HepG2 (cell line): ENCODE data around the gene LIM2. TPM values are rescaled to one million over a fixed set of nuclear protein-coding genes. Genes with fewer than 3 reads are reported as not detected.

Experiments used
- ISX ChIP-seq: sonication (generic); formaldehyde crosslinking; conservative IDR thresholded peaks from 2 replicates; pipeline ENCODE4 v1.5.0; 2020; ENCODE audit warnings: missing genetic modification reagents
- SMARCE1 ChIP-seq: fragments of 450-650 bp; IDR thresholded peaks from 2 replicates; pipeline ENCODE4 v1.6.1; 2017; ENCODE audit warnings: borderline replicate concordance
- ZNF772 ChIP-seq: sonication (generic); formaldehyde crosslinking; IDR thresholded peaks from 2 replicates; pipeline ENCODE4 v1.5.0; 2020; ENCODE audit warnings: mild to moderate bottlenecking, missing genetic modification reagents
- ZNF841 ChIP-seq: sonication (generic); formaldehyde crosslinking; IDR thresholded peaks from 2 replicates; pipeline ENCODE4 v1.8.1; 2023; ENCODE audit warnings: missing genetic modification reagents, borderline replicate concordance
- polyA plus RNA-seq, 8 experiments: library from polyadenylated mRNA; depleted of rRNA in 3 of 8; stranded (reverse) in 7 of 8; unstranded in 1 of 8; fragments of >200 nt; fragmentation: Illumina TruSeq in 4 of 8; extraction: Trizol in 4 of 8; gene quantifications; 2 replicates each; pipeline versions ENCODE4 v1.2.1 to v1.2.3, GENCODE V29; 2011 to 2016; ENCODE audit warnings: low read depth in 4 of 8, missing spikeins in 1 of 8, mixed read lengths in 1 of 8; ENCODE audit not compliant: insufficient read depth in 1 of 8
- total RNA-seq, 5 experiments: library from RNA; depleted of rRNA; stranded (reverse); fragments of >200 nt; fragmentation: Illumina TruSeq; extraction: Trizol; gene quantifications; 2 replicates each; pipeline ENCODE4 v1.2.3, GENCODE V29; 2016; ENCODE audit warnings: low read depth in 1 of 5
- TF ChIP-seq, protein P1 (sequence below): sonication (generic); formaldehyde crosslinking; IDR thresholded peaks from 2 replicates; pipeline ENCODE4 v1.5.0; 2020; ENCODE audit warnings: mild to moderate bottlenecking, missing genetic modification reagents, borderline replicate concordance
- TF ChIP-seq, protein P2 (sequence below): sonication (generic); formaldehyde crosslinking; conservative IDR thresholded peaks from 2 replicates; pipeline ENCODE4 v1.4.0; 2020; ENCODE audit warnings: missing genetic modification reagents
- TF ChIP-seq, protein P3 (sequence below): sonication (generic); formaldehyde crosslinking; IDR thresholded peaks from 2 replicates; pipeline ENCODE4 v1.8.1; 2022; ENCODE audit warnings: low read depth, mild to moderate bottlenecking, missing genetic modification reagents
- TF ChIP-seq, protein P4 (sequence below): sonication (generic); formaldehyde crosslinking; IDR thresholded peaks from 2 replicates; pipeline ENCODE4 v1.8.0; 2022; ENCODE audit warnings: missing genetic modification reagents, mild to moderate bottlenecking, moderate library complexity, borderline replicate concordance
- TF ChIP-seq, protein P5 (sequence below): sonication (generic); formaldehyde crosslinking; IDR thresholded peaks from 2 replicates; pipeline ENCODE4 v1.4.0; 2020; ENCODE audit warnings: missing genetic modification reagents

Gene LIM2
- total and polyA plus RNA-seq, 2 of the 13 experiments (the other 11 are each of a cell fraction or from before 2014, with no cell fraction given), result 1.3 TPM; not detected in 1

DNA sequence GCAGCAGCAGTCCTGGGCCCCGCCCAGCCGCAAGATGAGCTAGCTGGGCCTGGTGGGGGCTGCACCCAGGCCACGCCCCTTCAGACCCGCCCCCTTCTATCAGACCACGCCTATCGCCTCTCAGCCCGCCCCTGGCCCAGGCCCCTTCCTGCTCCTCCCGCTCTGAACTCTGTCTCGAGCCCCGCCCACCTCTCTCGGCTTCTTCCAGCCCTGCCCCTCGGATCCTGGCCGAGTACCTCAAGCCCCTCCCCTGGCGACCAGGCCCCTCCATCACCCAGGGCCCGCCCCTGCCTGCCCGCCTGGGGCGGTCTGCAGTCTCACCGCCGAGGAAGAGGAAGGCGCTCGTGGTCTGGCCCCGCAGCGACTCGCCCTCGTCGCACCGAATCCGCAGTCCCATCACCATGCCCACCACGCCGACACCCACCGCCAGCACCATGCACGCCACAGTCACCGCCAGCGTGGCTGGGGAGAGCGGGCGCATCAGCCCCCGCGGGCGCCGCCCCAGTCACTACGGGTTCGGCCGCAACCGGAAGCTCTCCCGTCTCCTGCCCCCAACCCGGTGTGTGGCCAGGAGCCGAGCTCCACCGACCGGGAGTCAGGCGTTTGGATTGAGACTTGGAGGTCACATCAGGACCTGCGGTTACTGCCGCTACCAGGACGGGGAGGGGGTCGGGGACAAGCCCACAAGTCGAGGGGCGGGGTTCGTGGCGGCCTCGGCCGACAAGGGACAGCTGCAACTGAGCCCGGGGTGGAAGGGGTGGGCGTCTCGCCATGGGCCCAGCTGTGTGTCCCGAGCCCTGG lies 20.0 kb downstream of the LIM2 start (continued):
- TF ChIP-seq, protein P1, sequence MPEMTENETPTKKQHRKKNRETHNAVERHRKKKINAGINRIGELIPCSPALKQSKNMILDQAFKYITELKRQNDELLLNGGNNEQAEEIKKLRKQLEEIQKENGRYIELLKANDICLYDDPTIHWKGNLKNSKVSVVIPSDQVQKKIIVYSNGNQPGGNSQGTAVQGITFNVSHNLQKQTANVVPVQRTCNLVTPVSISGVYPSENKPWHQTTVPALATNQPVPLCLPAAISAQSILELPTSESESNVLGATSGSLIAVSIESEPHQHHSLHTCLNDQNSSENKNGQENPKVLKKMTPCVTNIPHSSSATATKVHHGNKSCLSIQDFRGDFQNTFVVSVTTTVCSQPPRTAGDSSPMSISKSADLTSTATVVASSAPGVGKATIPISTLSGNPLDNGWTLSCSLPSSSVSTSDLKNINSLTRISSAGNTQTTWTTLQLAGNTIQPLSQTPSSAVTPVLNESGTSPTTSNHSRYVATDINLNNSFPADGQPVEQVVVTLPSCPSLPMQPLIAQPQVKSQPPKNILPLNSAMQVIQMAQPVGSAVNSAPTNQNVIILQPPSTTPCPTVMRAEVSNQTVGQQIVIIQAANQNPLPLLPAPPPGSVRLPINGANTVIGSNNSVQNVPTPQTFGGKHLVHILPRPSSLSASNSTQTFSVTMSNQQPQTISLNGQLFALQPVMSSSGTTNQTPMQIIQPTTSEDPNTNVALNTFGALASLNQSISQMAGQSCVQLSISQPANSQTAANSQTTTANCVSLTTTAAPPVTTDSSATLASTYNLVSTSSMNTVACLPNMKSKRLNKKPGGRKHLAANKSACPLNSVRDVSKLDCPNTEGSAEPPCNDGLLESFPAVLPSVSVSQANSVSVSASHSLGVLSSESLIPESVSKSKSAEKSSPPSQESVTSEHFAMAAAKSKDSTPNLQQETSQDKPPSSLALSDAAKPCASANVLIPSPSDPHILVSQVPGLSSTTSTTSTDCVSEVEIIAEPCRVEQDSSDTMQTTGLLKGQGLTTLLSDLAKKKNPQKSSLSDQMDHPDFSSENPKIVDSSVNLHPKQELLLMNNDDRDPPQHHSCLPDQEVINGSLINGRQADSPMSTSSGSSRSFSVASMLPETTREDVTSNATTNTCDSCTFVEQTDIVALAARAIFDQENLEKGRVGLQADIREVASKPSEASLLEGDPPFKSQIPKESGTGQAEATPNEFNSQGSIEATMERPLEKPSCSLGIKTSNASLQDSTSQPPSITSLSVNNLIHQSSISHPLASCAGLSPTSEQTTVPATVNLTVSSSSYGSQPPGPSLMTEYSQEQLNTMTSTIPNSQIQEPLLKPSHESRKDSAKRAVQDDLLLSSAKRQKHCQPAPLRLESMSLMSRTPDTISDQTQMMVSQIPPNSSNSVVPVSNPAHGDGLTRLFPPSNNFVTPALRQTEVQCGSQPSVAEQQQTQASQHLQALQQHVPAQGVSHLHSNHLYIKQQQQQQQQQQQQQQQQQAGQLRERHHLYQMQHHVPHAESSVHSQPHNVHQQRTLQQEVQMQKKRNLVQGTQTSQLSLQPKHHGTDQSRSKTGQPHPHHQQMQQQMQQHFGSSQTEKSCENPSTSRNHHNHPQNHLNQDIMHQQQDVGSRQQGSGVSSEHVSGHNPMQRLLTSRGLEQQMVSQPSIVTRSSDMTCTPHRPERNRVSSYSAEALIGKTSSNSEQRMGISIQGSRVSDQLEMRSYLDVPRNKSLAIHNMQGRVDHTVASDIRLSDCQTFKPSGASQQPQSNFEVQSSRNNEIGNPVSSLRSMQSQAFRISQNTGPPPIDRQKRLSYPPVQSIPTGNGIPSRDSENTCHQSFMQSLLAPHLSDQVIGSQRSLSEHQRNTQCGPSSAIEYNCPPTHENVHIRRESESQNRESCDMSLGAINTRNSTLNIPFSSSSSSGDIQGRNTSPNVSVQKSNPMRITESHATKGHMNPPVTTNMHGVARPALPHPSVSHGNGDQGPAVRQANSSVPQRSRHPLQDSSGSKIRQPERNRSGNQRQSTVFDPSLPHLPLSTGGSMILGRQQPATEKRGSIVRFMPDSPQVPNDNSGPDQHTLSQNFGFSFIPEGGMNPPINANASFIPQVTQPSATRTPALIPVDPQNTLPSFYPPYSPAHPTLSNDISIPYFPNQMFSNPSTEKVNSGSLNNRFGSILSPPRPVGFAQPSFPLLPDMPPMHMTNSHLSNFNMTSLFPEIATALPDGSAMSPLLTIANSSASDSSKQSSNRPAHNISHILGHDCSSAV (CRISPR knock-in tag), result no peak
- TF ChIP-seq, protein P2, sequence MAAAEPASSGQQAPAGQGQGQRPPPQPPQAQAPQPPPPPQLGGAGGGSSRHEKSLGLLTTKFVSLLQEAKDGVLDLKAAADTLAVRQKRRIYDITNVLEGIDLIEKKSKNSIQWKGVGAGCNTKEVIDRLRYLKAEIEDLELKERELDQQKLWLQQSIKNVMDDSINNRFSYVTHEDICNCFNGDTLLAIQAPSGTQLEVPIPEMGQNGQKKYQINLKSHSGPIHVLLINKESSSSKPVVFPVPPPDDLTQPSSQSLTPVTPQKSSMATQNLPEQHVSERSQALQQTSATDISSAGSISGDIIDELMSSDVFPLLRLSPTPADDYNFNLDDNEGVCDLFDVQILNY (CRISPR knock-in tag), result no peak
- no peak for TF ChIP-seq SMARCE1
- 0 out of 2 replicates have a peak, but pooled peaks have one; percentile 25 for TF ChIP-seq ZNF841 (CRISPR knock-in tag)
- TF ChIP-seq, protein P3, sequence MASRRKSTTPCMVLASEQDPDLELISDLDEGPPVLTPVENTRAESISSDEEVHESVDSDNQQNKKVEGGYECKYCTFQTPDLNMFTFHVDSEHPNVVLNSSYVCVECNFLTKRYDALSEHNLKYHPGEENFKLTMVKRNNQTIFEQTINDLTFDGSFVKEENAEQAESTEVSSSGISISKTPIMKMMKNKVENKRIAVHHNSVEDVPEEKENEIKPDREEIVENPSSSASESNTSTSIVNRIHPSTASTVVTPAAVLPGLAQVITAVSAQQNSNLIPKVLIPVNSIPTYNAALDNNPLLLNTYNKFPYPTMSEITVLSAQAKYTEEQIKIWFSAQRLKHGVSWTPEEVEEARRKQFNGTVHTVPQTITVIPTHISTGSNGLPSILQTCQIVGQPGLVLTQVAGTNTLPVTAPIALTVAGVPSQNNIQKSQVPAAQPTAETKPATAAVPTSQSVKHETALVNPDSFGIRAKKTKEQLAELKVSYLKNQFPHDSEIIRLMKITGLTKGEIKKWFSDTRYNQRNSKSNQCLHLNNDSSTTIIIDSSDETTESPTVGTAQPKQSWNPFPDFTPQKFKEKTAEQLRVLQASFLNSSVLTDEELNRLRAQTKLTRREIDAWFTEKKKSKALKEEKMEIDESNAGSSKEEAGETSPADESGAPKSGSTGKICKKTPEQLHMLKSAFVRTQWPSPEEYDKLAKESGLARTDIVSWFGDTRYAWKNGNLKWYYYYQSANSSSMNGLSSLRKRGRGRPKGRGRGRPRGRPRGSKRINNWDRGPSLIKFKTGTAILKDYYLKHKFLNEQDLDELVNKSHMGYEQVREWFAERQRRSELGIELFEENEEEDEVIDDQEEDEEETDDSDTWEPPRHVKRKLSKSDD (CRISPR knock-in tag), result no peak; the same call in 1 of the 2 replicates
- no peak for TF ChIP-seq ZNF772 (CRISPR knock-in tag)
- TF ChIP-seq, protein P4, sequence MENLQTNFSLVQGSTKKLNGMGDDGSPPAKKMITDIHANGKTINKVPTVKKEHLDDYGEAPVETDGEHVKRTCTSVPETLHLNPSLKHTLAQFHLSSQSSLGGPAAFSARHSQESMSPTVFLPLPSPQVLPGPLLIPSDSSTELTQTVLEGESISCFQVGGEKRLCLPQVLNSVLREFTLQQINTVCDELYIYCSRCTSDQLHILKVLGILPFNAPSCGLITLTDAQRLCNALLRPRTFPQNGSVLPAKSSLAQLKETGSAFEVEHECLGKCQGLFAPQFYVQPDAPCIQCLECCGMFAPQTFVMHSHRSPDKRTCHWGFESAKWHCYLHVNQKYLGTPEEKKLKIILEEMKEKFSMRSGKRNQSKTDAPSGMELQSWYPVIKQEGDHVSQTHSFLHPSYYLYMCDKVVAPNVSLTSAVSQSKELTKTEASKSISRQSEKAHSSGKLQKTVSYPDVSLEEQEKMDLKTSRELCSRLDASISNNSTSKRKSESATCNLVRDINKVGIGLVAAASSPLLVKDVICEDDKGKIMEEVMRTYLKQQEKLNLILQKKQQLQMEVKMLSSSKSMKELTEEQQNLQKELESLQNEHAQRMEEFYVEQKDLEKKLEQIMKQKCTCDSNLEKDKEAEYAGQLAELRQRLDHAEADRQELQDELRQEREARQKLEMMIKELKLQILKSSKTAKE, result peak; percentile 85
- TF ChIP-seq, protein P5, sequence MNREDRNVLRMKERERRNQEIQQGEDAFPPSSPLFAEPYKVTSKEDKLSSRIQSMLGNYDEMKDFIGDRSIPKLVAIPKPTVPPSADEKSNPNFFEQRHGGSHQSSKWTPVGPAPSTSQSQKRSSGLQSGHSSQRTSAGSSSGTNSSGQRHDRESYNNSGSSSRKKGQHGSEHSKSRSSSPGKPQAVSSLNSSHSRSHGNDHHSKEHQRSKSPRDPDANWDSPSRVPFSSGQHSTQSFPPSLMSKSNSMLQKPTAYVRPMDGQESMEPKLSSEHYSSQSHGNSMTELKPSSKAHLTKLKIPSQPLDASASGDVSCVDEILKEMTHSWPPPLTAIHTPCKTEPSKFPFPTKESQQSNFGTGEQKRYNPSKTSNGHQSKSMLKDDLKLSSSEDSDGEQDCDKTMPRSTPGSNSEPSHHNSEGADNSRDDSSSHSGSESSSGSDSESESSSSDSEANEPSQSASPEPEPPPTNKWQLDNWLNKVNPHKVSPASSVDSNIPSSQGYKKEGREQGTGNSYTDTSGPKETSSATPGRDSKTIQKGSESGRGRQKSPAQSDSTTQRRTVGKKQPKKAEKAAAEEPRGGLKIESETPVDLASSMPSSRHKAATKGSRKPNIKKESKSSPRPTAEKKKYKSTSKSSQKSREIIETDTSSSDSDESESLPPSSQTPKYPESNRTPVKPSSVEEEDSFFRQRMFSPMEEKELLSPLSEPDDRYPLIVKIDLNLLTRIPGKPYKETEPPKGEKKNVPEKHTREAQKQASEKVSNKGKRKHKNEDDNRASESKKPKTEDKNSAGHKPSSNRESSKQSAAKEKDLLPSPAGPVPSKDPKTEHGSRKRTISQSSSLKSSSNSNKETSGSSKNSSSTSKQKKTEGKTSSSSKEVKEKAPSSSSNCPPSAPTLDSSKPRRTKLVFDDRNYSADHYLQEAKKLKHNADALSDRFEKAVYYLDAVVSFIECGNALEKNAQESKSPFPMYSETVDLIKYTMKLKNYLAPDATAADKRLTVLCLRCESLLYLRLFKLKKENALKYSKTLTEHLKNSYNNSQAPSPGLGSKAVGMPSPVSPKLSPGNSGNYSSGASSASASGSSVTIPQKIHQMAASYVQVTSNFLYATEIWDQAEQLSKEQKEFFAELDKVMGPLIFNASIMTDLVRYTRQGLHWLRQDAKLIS (CRISPR knock-in tag), result no peak
- TF ChIP-seq ISX (CRISPR knock-in tag), result no peak
